Thyroid gland (tissue), 4 donors: ENCODE results near the gene ROCK1.

Source experiments
- POLR2A ChIP-seq, 2 donors: fragments of 450-650 bp; IDR thresholded peaks; one replicate each; pipeline ENCODE4 v1.6.1; 2017; ENCODE audit warnings: antibody characterized with exemption in 2 of 2, mild to moderate bottlenecking in 2 of 2, moderate library complexity in 1 of 2
- TF ChIP-seq, protein P1 (sequence below), 6 experiments: fragments of 200-600 bp in 3 of 6; fragments of 450-650 bp in 3 of 6; sonication (generic) in 3 of 6; IDR thresholded peaks; one replicate each; pipeline ENCODE4 v1.5.1; 2016 to 2019; ENCODE audit warnings: antibody characterized with exemption in 6 of 6, mild to moderate bottlenecking in 2 of 6, inconsistent platforms in 1 of 6, moderate library complexity in 1 of 6

DNA sequence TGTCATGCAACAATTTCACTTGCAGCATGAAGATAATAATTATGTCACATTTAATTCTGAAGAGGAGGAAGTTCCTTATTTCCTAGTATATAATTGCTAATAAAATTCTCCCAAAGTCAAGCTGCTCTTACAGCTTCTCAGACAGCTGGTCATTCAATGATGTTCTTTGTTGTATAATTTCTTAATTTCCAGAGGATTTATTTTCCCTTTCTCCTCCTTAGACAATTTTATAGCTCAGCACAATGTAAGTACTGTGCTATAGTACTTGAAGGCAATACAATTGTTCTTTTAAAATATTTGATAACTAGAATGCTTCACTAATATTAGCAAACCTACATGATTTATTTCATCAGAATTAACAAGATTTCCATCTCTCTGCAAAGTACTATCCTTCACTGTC lies 73.4 kb downstream of the ROCK1 start:
- no peak for TF ChIP-seq POLR2A (IDR thresholded peaks at IDR 0.05)
- TF ChIP-seq, protein P1, sequence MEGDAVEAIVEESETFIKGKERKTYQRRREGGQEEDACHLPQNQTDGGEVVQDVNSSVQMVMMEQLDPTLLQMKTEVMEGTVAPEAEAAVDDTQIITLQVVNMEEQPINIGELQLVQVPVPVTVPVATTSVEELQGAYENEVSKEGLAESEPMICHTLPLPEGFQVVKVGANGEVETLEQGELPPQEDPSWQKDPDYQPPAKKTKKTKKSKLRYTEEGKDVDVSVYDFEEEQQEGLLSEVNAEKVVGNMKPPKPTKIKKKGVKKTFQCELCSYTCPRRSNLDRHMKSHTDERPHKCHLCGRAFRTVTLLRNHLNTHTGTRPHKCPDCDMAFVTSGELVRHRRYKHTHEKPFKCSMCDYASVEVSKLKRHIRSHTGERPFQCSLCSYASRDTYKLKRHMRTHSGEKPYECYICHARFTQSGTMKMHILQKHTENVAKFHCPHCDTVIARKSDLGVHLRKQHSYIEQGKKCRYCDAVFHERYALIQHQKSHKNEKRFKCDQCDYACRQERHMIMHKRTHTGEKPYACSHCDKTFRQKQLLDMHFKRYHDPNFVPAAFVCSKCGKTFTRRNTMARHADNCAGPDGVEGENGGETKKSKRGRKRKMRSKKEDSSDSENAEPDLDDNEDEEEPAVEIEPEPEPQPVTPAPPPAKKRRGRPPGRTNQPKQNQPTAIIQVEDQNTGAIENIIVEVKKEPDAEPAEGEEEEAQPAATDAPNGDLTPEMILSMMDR (IDR thresholded peaks at IDR 0.05), result no peak
